Activated CD8-positive, alpha-beta T cell treated with anti-CD3 and anti-CD28 coated beads for 36 hours (primary cell): ENCODE results near the gene HK3. TPM values are rescaled to one million over a fixed set of nuclear protein-coding genes. Genes with fewer than 3 reads are reported as not detected.
A peak's percentile ranks its signal among the peaks of the same experiment; 100 is the strongest.

Experiments used
- ATAC-seq: fragments of 200-7000 bp; cut with Tn5 transposase; one replicate; pipeline ENCODE4 v1.10.0; 2021; ENCODE audit warnings: mild to moderate bottlenecking, moderate library complexity
- CTCF ChIA-PET: fragments of 350-600 bp; sonication (Branson Sonifier 250); formaldehyde crosslinking; loops from one replicate; lab custom pipeline; 2021; ENCODE audit warnings: antibody characterized with exemption; lab: Charles Lee
- POLR2A ChIA-PET: fragments of 350-600 bp; sonication (Branson Sonifier 250); formaldehyde crosslinking; loops from one replicate; lab custom pipeline; 2021; ENCODE audit warnings: antibody characterized with exemption; lab: Charles Lee
- DNase-seq: peaks from one replicate; pipeline ENCODE4 v3.0.0-alpha.2; 2020
- H3K27ac Mint-ChIP-seq: one replicate; pipeline ENCODE4 v1.8.0; 2021; ENCODE audit warnings: mild to moderate bottlenecking, mixed read lengths
- H3K27me3 Mint-ChIP-seq: one replicate; pipeline ENCODE4 v1.8.0; 2021; ENCODE audit warnings: mixed read lengths
- H3K36me3 Mint-ChIP-seq: one replicate; pipeline ENCODE4 v1.8.0; 2021; ENCODE audit warnings: low read depth, mixed read lengths
- H3K4me1 Mint-ChIP-seq: one replicate; pipeline ENCODE4 v1.8.0; 2021; ENCODE audit warnings: low read depth, mixed read lengths
- H3K4me3 Mint-ChIP-seq: one replicate; pipeline ENCODE4 v1.8.0; 2021; ENCODE audit warnings: mild to moderate bottlenecking, moderate library complexity, mixed read lengths
- H3K9me3 Mint-ChIP-seq: one replicate; pipeline ENCODE4 v1.8.0; 2021; ENCODE audit warnings: mixed read lengths
- intact Hi-C: fragments of 100-400 bp; cut with micrococcal nuclease; formaldehyde crosslinking; loops from one replicate; pipeline ENCODE4 v1.10.0; 2022
- total RNA-seq, 2 experiments: library from RNA; stranded (reverse); gene quantifications; one replicate each; pipeline ENCODE4 v1.2.3, GENCODE V29; 2021
- TF ChIP-seq, protein P1 (sequence below): fragments of 200-600 bp; IDR thresholded peaks from one replicate; pipeline ENCODE4 v1.8.0; 2022; ENCODE audit warnings: antibody characterized with exemption, mild to moderate bottlenecking

The HK3 gene
- total RNA-seq, 2 experiments from 2014 or later: not detected

GRCh38 chr5:176943816-176944215 lies 44.7 kb upstream of the HK3 start:
- CTCF ChIA-PET: interaction anchor here (0.7 to 1.4 kb wide), 2 partner anchors 128 to 283 kb away, joined by 3 to 6 read pairs; no protein-coding TSS in a partner anchor
- intact Hi-C loops: no loop called here
- H3K4me1 Mint-ChIP-seq: peaks cover 6% of the 10 kb centered on the region
- DNase-seq: no peak
- H3K9me3 Mint-ChIP-seq: no peaks in the 10 kb centered on the region
- peaks cover 31% of the 10 kb centered on the region for H3K36me3 Mint-ChIP-seq
- TF ChIP-seq, protein P1, sequence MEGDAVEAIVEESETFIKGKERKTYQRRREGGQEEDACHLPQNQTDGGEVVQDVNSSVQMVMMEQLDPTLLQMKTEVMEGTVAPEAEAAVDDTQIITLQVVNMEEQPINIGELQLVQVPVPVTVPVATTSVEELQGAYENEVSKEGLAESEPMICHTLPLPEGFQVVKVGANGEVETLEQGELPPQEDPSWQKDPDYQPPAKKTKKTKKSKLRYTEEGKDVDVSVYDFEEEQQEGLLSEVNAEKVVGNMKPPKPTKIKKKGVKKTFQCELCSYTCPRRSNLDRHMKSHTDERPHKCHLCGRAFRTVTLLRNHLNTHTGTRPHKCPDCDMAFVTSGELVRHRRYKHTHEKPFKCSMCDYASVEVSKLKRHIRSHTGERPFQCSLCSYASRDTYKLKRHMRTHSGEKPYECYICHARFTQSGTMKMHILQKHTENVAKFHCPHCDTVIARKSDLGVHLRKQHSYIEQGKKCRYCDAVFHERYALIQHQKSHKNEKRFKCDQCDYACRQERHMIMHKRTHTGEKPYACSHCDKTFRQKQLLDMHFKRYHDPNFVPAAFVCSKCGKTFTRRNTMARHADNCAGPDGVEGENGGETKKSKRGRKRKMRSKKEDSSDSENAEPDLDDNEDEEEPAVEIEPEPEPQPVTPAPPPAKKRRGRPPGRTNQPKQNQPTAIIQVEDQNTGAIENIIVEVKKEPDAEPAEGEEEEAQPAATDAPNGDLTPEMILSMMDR: no peak
- POLR2A ChIA-PET: no interaction called here
- no peak overlapping the region for H3K4me3 Mint-ChIP-seq
- no peak for ATAC-seq
- H3K27me3 Mint-ChIP-seq: no peaks in the 10 kb centered on the region
- H3K27ac Mint-ChIP-seq: no peak overlapping the region

DNA sequence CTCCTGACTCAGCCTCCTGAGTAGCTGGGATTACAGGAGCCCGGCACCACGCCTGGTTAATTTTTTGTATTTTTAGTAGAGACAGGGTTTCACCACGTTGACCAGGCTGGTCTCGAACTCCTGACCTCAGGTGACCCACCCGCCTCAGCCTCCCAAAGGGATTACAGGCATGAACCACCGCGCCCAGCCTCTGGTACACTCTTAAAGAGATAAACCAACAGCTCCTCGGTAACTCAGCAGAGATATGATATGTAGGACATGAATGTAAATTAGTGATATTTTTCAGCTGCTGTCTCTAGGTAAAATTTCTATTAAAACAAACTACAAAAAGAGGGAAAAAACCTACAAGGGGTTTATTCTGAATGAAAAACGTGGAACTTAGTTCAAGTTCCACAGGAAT lies 42.8 kb upstream of the HK3 start:
- TF ChIP-seq, protein P1: no peak
- Mint-ChIP-seq H3K27ac (no peak overlapping the region), H3K27me3 (no peaks in the 10 kb centered on the region), H3K9me3 (no peaks in the 10 kb centered on the region), H3K36me3 (peaks cover 25% of the 10 kb centered on the region), H3K4me3 (no peak overlapping the region), H3K4me1 (peaks cover 6% of the 10 kb centered on the region)
- intact Hi-C loops: no loop called here
- no peak for ATAC-seq
- no peak for DNase-seq
- ChIA-PET POLR2A (no interaction called here), CTCF (interaction anchor here (1.7 kb wide), 1 partner anchor 281 kb away, joined by 5 read pairs; no protein-coding TSS in a partner anchor)

- Mint-ChIP-seq H3K36me3 (peaks cover 21% of the 10 kb centered on the region), H3K4me3 (no peak overlapping the region), H3K27me3 (no peaks in the 10 kb centered on the region), H3K4me1 (peaks cover 16% of the 10 kb centered on the region), H3K9me3 (no peaks in the 10 kb centered on the region), H3K27ac (no peak overlapping the region)
- ChIA-PET CTCF (interaction anchor here (0.7 to 1.0 kb wide), 2 partner anchors 278 to 281 kb away, joined by 3 read pairs; no protein-coding TSS in a partner anchor), POLR2A (interaction anchor here (0.9 kb wide), 1 partner anchor 12 kb away, joined by 3 read pairs; no protein-coding TSS in a partner anchor)
- intact Hi-C loops: no loop called here
- ATAC-seq: no peak
- DNase-seq: no peak
- TF ChIP-seq, protein P1: no peak
Observed at GRCh38 chr5:176938472-176938871, 39.3 kb upstream of the HK3 start.

DNA sequence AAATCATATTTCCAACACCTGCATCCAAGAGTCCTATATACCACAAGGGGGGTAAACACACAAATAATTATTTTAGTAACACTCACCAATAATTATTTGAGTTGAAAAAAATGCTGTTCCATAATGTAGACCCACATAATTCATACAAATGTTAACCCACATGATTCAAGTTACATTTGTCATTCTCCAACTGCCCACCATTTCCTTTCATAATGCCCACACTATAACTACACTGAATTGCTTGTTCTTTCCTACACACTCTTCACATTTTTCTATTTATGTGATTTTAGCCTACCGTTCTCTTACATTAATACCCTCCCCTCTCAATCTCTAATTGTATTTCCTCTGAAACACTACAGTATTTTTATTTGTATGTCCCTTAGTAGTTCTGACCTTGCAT lies 35.9 kb upstream of the HK3 start:
- ATAC-seq (no peak), DNase-seq (no peak)
- no peak overlapping the region for H3K4me3 Mint-ChIP-seq
- TF ChIP-seq, protein P1: no peak
- no peaks in the 10 kb centered on the region for H3K9me3 Mint-ChIP-seq
- POLR2A ChIA-PET: interaction anchor here (0.9 kb wide), 1 partner anchor 38 kb away, joined by 3 read pairs; no protein-coding TSS in a partner anchor
- CTCF ChIA-PET: no interaction called here
- no peaks in the 10 kb centered on the region for H3K27me3 Mint-ChIP-seq
- H3K36me3 Mint-ChIP-seq: peaks cover 21% of the 10 kb centered on the region
- peak overlapping the region; percentile 68 for H3K27ac Mint-ChIP-seq
- intact Hi-C loops: no loop called here
- H3K4me1 Mint-ChIP-seq: peaks cover 27% of the 10 kb centered on the region

- Mint-ChIP-seq H3K4me3 (no peak overlapping the region), H3K9me3 (no peaks in the 10 kb centered on the region), H3K4me1 (peaks cover 27% of the 10 kb centered on the region), H3K36me3 (peaks cover 24% of the 10 kb centered on the region), H3K27me3 (no peaks in the 10 kb centered on the region), H3K27ac (peak overlapping the region; percentile 68)
- no peak for DNase-seq
- TF ChIP-seq, protein P1: no peak
- intact Hi-C loops: no loop called here
- ATAC-seq: peak; percentile 67
- ChIA-PET POLR2A (interaction anchor here (0.9 kb wide), 1 partner anchor 37 kb away, joined by 3 read pairs; no protein-coding TSS in a partner anchor), CTCF (interaction anchor here (1.9 kb wide), 1 partner anchor 274 kb away, joined by 7 read pairs; no protein-coding TSS in a partner anchor)
Observed at GRCh38 chr5:176934309-176934930, 35.3 kb upstream of the HK3 start.
